ENCODE results near the gene FBXL4.

Gene FBXL4

DNA sequence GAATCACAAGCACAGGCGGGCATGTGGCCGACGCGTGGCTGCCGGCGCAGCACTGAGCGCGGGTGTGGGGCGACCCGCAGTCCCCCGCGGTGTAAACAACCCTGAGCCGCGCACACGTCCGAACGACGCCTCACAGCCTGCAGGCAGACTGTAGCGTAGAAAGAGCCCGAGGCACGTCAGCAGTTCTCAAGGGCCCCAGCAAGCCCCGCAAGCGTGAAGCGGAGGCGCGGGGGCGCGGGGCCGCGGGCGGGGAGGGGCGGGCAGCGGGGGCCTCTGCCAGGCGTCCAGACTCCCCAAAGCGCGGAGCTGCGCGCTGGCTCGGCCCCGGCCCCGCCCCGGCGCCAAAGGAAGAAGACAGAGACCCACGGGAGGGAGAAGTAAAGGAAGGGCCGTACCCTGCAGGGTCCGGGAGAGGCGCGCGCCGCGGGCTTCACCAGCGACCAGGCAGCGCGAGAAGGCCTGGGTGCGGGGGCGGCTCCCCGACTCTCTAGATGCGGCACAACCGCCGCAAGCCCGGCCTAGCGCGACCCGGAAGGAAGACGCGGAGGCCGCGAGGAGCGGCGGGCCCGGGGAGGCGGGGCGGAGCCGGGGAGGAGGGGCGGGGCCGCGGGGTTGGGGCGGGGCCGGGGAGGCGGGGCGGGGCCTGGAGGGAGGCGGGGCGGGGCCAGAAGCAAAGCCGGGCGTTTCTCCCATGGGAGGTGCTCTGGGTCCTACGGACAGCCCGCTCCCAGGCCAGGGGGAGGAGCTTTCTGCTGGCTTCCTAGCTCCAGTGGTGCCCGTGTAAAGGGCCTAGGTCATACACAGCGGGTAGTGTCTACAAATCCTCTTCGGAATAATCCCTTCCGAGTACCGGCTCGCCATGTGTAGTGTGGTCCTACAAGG, at the start of gene FBXL4:
TSS of gene FBXL4 (minus strand) at position 536 of the 882 bp plus-strand sequence. CDS start 20,958 bp downstream, outside the sequence.
- DNase-seq (ENCODE audit: low spot score), result peak; percentile 86

DNA sequence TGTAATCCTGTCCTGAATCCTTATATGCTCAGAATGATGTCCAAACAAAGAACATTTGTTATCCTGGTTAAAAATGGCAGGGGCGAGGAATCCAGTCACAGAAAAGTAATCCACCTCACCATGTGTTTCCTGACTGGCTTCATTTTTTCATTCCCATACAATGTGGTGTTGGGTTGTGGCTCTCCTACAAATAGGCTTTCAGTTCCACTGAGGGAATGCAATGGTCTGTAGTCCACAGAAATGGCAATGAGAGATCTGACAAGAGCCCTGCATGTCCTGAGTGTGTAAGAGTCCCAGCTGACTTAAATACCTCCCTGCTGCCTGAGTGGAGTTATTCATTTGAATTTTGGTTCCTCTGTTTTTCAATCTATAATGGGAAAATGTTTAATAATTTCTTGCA, 47.4 kb upstream of the FBXL4 start:
- no peak for DNase-seq (ENCODE audit: low spot score)

- no peak for DNase-seq (ENCODE audit: low spot score)
Observed at GRCh38 chr6:98992535-98992934, 44.8 kb upstream of the FBXL4 start.

DNA sequence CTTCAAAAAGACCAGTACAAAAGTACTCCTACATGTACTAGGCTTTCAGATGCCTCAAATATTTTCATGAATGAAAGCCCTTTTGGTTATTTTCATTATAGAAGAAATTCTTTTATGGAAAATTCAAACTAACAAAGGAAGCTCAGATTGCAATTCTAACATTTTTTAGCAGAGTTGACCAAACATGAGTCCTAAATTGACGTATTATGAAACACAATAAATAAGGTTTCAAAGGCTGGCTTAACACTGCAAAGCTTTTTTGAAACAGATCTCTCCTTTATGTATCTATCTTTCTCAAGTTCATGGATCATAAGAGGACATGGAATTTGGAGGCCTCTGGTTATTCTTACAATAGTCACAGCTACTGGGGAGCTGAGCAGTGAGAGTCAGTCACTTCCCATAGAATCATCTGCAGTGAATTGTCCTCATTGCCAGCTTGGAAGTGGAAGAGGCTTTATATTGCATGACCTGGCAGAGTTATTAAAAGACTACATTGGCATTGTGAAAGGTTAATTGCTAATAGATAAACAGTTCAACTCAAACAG, 38.4 kb upstream of the FBXL4 start:
- no peak for DNase-seq (ENCODE audit: low spot score)

DNA sequence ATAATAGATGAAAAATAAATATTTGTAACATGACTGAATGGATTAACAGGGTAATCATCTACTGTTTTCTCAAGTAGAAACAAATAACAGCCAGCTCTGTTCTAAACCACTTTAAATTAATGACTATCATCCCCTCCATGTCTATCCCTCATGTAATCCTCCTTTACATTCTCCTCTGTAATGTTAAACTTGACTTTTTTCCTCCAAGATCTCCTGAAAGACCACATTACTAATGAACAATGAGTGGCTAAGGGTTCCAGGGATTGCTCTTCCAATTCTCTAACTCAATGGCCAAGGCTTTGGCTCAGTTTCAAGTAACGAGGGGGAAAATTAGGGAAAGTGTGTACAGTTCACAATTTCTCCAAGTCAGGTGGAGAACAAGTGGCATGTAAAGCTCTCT, 37.6 kb upstream of the FBXL4 start:
- DNase-seq (ENCODE audit: low spot score), result no peak

DNA sequence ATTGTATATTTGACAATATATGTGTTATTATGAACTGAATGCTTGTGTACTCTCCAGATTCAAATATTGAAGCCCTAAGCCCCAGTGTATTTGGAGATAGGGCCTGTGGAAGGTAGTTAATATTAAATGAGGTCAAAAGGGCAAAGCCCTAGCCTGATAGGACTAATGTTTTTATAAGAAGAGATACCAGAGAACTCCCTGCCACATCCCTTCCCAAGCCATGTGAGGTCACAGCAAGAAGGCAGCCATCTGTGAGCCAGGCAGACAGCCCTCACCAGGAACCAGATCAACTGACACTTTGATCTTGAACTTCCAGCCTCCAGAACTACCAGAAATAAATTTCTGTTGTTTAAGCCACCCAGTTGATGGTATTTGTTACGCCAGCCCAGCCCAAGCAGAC, 36.4 kb upstream of the FBXL4 start:
- DNase-seq (ENCODE audit: low spot score), result no peak

DNA sequence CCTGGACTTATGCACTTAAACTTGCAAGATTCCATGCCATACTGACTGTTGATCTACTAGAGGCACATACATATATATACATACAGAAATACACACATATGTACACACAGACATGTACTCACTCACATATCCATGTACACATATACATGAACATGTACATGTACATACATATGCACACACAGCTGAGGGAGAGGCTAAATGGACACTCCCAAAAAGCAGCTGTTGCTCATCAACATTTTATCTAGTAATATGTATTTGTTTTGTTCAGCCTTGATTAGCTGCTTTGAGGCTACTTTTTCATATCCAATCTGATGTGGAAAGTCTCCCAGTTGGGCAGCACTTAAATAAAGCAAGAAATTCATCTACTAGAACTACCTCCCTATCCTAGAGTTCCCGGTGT, 33.7 kb upstream of the FBXL4 start:
- no peak for DNase-seq (ENCODE audit: low spot score)

GRCh38 chr6:98980819-98981218, 33.1 kb upstream of the FBXL4 start:
- no peak for DNase-seq (ENCODE audit: low spot score)

DNA sequence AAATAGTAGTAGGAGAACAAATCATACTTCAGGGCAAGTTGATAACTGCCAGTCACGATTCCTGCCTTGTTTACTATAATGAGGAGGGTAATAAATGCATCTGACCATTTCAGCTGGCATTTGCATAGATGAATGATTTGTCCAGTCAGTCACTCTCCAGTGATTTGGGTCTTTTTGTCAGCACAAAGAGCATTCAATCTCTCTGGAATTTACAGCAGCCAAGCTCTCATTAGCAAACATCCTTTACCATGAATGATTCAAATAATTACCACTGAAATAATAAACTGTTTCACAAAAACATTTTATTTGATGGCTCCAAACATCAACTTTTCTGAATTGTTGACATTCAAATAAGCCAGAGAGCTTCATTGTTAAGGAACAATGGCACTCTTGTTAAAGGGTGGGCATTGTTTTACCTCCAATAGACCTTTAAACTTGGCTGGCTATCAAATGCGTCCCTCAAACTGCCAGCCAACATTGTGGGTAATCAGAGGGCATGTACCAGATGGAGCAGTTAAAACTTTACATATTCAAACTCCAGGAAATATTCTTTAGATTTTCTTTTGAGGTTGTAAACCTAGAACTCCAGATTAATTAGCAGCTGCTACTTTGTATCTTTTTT, 30.0 kb upstream of the FBXL4 start:
- DNase-seq (ENCODE audit: low spot score), result peak; percentile 61

DNA sequence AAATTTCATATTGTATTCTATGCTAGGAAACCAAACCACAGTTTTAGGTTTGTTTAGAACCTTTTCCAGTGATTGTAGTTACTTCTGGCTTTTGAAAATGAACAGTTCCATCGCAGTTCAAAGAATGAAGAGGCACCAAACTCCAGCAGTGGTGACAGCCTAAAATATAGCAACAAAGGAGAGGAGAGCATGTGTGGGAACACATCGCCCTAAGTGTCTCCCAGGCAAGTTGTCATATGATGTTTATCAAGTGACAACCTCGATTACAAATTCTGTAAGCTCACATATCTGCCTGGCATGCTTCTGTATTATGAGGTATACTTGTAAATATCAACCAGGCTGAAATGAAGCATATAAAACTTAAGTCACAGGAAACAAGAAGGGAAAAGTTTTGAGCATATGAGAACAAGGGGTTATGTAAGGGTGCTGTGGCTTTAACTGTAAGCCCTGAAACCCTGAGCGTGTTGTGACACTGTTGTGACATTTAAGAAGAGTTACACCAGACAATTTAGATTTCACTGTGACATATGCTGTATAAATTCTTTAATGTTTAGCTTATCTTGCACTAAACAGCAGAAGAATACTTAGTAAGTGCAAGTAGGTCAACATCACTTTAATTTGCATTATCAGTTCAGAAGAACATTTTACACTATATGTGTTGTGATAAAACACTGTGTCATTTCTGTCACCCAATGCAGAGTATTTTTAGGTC, 29.1 kb upstream of the FBXL4 start:
- DNase-seq (ENCODE audit: low spot score), result no peak

- no peak for DNase-seq (ENCODE audit: low spot score)
Observed at GRCh38 chr6:98975421-98975820, 27.7 kb upstream of the FBXL4 start.

- DNase-seq (ENCODE audit: low spot score), result no peak
Observed at GRCh38 chr6:98974309-98974708, 26.6 kb upstream of the FBXL4 start.

GRCh38 chr6:98973571-98973970, 25.8 kb upstream of the FBXL4 start:
- no peak for DNase-seq (ENCODE audit: low spot score)

- no peak for DNase-seq (ENCODE audit: low spot score)
Observed at GRCh38 chr6:98971303-98971702, 23.6 kb upstream of the FBXL4 start.

- no peak for DNase-seq (ENCODE audit: low spot score)
Observed at GRCh38 chr6:98970469-98970868, 22.7 kb upstream of the FBXL4 start.

DNA sequence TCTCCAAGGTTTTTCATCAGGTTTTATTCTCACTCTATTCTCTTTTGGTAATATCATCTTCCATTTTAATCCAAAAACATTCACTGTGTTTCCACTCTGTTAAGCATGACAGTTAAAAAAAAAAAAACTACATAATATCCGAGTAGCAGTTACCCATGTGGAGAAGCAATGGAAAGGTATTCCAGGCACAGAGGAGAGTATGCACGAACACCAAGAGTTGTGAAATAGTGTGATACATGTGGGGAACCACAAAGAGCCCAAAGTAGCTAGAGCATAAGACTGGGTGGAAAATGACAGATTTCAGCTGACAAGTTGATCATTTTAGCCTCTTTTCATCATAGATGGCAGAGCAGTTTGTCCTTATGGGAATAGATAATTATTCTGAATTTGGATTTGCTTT, 19.9 kb upstream of the FBXL4 start:
- DNase-seq (ENCODE audit: low spot score), result no peak

- no peak for DNase-seq (ENCODE audit: low spot score)
Observed at GRCh38 chr6:98959631-98960030, 11.9 kb upstream of the FBXL4 start.

GRCh38 chr6:98958776-98959175, 11.0 kb upstream of the FBXL4 start:
- no peak for DNase-seq (ENCODE audit: low spot score)

DNA sequence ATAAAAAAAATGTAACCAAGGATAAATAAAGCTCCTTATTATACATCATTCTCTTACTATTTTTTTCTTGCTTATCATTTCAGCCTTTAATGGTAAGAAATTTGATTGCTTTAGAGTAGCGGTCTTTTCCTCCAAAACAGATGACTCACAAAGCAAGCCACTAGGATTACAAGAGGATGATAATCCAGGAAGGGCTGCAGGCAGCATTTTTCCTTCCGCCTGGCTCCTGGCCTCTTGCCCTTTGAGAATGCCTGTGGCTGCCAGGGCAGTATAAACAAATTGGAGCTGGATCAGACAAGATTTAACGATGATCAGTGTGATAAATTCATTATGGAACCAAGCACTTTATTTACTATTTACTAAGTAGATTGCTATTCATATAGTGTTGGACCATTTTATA, 9.7 kb upstream of the FBXL4 start:
- DNase-seq (ENCODE audit: low spot score), result no peak

DNA sequence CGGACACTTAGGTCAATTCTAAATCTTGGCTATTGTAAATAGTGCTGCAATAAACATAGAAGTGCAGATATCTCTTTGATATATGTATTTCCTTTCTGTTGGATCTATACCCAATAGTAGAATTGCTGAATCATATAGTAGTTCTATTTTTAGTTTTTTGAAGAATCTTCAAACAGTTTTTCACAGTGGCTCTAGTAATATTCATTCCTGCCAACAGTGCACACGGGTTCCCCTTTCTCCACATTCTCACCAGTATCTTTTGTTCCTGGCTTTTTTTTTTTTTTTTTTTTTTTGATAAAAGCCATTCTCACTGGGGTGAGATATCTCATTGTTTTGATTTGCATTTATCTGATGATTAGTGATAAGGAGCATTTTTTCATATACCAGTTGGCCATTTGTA, 1.8 kb upstream of the FBXL4 start:
- no peak for DNase-seq (ENCODE audit: low spot score)

- peak; percentile 33 for DNase-seq (ENCODE audit: low spot score)
Observed at GRCh38 chr6:98946879-98947410, 801 bp downstream of the FBXL4 start.

- DNase-seq (ENCODE audit: low spot score), result peak; percentile 14
Observed at GRCh38 chr6:98946266-98946878, 1.4 kb downstream of the FBXL4 start.

Data from globus pallidus (tissue), 1 donor.